Hematopoietic multipotent progenitor cell treated with erythropoietin and hydrocortisone succinate and interleukin-3 and kit ligand, for 6 days (in vitro differentiated cells): Measurements from ENCODE around the gene KPTN.

Experiments used
- DNase-seq: peaks from one replicate; pipeline ENCODE4 v3.0.0-alpha.2; 2015

KPTN gene

DNA sequence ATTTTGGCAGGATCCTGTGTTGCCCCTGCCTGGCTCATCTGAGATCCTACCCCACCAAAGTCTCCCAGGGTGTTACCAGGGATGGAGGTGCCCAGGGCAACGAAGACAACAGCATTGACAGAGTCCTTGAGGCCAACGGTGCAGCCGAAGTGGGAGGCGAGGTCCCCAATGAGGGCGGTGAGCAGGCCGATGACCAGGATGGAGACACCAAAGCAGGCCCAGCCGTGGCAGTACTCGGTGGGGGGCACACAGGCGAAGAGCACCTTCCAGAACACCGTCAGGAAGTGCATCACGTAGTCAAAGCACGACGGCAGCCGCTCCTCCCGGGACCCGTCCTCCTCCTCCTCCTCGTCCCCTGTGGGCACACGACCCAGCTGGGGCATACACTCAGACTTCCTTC is 51.9 kb downstream of the KPTN start:
- no peak for DNase-seq

DNA sequence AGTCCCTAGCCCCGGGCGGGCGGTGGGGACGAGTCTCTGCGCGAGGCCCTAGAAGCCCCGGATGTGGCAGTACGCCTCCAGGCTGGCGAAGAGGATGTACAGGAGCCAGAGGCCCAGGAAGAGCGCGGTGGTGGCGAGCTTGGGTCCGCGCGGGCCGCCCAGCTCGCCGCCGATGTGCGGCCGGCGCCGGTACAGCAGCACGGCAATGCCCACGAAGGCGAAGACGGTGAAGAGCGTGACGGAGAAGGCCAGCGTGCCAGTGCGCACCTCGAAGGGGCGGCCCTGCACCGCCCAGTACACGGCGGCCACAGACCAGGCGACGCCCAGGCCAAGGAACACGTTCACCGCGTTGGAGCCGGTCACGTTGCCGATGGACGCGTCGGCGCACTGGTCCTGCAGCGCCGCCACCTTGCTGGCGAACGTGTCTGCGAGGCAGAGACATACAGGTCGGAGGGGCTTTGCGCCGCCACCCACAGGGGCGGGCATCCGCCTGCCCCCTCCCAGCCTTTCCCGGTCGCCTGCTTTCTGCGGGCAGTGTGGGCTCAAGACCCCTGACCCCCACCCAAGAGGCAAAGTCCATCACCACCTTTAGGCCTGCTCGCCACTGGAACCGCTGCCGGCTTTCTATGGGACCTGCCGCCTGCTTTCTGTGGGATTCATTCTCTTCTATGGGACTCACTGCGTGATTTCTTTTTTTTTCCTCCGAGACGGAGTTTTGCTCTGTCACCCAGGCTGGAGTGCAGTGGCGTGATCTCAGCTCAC is 53.8 kb downstream of the KPTN start:
- peak; percentile 52 for DNase-seq

DNA sequence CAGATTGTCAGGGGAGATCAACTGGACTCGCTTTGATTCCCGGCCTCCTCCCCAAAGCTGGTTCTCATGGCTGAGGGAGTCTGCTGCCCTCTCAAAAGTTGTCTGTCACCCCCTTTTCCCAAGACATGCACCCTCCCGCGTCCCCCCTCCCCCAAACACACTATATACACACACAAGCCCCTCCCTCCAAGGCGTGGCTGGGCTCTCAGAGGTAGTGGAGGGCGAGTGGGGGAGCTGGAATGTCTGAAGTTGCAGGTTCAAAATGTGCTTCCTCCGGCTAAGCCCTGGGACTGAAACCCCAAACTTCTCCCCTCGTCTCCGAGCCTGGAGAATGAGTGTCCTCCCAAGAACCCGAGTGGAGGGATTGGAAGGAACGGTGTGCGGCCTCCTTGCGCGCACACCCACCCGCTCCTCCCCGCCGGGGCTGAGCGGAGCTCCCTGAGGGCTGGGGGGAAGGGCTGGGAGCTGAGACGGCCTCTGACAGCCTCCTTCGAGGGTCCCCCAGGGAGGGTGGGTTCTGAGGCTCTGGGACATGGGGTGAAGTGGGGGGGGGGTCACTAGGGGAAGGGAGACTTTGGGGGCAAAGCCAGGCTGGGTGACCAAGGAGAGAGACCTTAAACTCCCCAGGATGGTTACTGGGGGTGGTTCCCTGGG is 54.8 kb downstream of the KPTN start:
- no peak for DNase-seq

DNA sequence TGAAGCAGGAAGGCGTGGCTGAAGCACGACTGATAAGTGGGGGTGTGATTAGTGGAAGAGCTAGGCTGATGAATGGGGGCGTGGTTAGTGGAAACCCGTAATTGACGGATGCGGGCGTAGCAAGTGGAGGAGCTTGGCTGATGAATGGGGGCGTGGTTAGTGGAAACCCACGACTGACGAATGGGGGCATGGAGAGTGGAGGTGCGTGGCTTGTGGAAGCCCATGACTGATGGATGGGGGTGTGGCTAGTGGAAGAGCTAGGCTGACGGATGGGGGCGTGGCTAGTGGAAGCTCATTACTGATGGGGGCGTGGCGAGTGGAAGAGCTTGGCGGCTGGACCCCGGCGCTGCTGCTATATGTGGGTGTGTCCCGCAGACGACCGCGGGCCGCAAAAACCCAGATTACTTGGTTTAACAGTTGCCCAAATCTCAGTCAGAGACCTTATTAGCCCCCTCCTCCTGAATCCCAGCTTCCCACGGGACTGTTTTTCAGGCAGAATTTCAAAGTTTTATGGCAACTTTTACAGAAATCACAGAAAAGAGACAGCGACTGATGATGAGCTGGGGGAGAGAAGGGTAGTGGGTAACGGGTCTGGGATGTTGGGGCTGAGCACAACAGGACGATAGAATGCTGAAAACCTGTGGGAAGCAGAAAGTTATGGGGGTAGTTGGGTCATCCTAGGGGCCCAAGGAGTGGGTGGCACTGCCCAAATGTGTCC is 55.7 kb downstream of the KPTN start:
- peak; percentile 99 for DNase-seq

DNA sequence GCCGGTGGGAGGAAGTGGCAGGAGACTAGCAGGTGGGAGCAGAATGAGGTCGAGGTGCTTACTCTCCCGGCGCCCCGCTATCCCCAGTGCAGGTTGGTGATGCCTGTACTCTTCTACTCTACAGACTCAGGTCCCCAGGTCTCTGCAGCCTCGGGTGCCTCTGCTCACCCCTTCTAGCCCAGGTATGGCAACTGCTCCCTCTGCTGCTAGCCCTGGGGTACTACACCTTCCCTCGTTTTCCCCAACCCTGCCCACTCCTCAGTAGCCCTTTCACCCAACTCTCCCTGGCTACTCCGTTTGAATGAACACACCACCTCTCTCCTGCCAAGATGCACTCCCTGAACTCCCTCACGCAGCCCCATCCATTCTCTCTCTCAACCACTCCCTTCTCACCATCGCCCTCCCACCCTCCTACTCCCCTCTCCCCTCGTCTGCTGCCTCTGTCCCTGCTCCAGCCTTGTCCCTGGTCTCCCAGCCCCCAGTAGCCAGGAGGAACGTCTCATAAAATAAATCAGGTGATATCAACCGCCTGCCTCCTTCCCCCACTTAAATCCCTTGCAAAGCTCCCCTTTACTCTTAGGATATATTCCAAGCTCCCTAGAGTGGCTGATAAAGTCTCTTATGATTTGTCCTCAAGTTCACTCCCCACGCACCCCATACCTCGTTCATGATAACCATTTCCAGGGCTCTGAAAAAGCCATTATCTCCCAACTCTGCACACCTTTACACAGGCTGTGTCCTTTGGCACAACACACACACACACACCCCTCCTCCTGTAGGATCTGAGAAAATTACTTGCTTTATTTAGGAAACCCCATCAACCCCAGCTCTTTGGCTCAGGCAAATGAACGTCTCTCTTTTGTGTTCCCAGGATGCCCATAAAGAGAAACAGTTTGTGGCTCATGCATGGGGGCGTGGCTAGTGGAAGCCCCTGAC is 56.5 kb downstream of the KPTN start:
- peak; percentile 77 for DNase-seq
